OCI-LY3 (cell line): ENCODE data around the gene EPHA3.

Source experiments
- H2AFZ ChIP-seq: fragments of 200-600, 300-600 bp; shearing (Covaris generic); 2 replicates; pipeline ENCODE4 v1.6.0; 2014; ENCODE audit warnings: antibody characterized with exemption, low read depth, low read length
- H3K27ac ChIP-seq: fragments of 200-600, 300-600 bp; sonication (generic); 2 replicates; pipeline ENCODE4 v1.5.1; 2014; ENCODE audit warnings: mild to moderate bottlenecking, low read length, moderate library complexity, mixed read lengths
- H3K27me3 ChIP-seq: fragments of 200-600, 300-600 bp; sonication (generic); 2 replicates; pipeline ENCODE4 v1.6.1; 2014; ENCODE audit warnings: low read depth, low read length, mixed read lengths
- H3K36me3 ChIP-seq: fragments of 200-600, 300-600 bp; sonication (generic); replicated peaks from 2 replicates; pipeline ENCODE3; 2014; ENCODE audit warnings: low read depth, low read length, mixed read lengths
- H3K4me1 ChIP-seq: fragments of 300-600, 200-600 bp; sonication (generic); 2 replicates; pipeline ENCODE4 v1.6.1; 2014; ENCODE audit warnings: low read length, mixed read lengths
- H3K4me2 ChIP-seq: fragments of 200-600, 300-600 bp; sonication (generic); 2 replicates; pipeline ENCODE4 v1.6.1; 2014; ENCODE audit warnings: low read length, mixed read lengths
- H3K4me3 ChIP-seq: fragments of 300-600, 200-600 bp; sonication (generic); 2 replicates; pipeline ENCODE4 v1.5.1; 2014; ENCODE audit warnings: antibody characterized with exemption, mild to moderate bottlenecking, low read length, moderate library complexity
- H3K79me2 ChIP-seq: fragments of 300-600, 200-600 bp; shearing (Covaris generic); 2 replicates; pipeline ENCODE4 v1.6.1; 2014; ENCODE audit warnings: mild to moderate bottlenecking, low read length, mixed read lengths
- H3K9ac ChIP-seq: fragments of 300-600, 200-600 bp; shearing (Covaris generic); 2 replicates; pipeline ENCODE4 v1.6.0; 2014; ENCODE audit warnings: mild to moderate bottlenecking, low read length, moderate library complexity
- H3K9me3 ChIP-seq: fragments of 200-600, 300-600 bp; shearing (Covaris generic); 2 replicates; pipeline ENCODE4 v1.6.1; 2014; ENCODE audit warnings: low read length, mixed read lengths; ENCODE audit not compliant: insufficient read depth
- H4K20me1 ChIP-seq: fragments of 200-600, 300-600 bp; sonication (generic); 2 replicates; pipeline ENCODE4 v1.6.1; 2016; ENCODE audit warnings: low read length, mixed read lengths; ENCODE audit not compliant: insufficient read depth
- EZH2phosphoT487 ChIP-seq: fragments of 200-600 bp; shearing (Covaris generic); IDR thresholded peaks from 2 replicates; pipeline ENCODE4 v1.6.1; 2018; ENCODE audit warnings: antibody characterized with exemption, mixed run types, low read depth
- TF ChIP-seq, protein P1 (sequence below): fragments of 200-600, 300-600 bp; sonication (generic); IDR thresholded peaks from 2 replicates; pipeline ENCODE4 v1.5.1; 2014; ENCODE audit warnings: antibody characterized with exemption, low read length, low read depth

EPHA3 gene

DNA sequence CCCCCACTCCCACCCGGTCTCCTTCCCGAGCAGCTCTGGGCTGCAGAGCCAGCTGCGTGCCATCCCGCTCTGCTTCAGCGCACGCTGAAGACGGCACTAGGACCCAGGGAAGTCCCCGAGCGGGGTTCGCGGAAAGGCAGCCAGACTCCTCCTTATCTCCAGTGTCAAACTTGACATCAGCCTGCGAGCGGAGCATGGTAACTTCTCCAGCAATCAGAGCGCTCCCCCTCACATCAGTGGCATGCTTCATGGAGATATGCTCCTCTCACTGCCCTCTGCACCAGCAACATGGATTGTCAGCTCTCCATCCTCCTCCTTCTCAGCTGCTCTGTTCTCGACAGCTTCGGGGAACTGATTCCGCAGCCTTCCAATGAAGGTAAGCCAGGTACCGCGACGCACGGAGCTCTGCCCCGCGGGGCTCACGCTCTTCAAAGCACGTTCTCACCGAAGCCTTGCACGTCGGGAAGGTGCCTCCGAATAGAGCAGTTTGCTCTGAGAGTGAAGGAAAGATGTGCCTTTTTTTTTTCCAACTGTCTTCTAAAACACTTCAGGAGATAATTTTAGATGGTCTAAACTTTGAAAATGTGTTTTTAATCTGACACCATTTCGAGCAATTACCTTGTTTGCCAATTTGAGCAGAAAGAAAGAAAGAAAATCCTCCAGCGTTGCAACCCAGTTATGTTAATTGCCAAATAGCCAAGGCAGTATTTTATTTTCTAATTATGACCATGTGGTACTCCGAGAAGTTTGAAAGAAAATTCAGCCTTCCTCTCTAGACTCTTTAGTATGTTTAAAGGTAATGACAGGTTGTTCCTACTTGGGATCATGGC, at the start of gene EPHA3:
Gene EPHA3 (plus strand): TSS at position 161 of the 830 bp plus-strand sequence. CDS start 128 bp downstream, at position 289.
- H3K79me2 ChIP-seq, result no peaks in the 10 kb centered on the region
- H3K4me3 ChIP-seq, result no peak within 1 kb of the TSS
- no peak within 1 kb of the TSS for H2AFZ ChIP-seq
- no peak within 1 kb of the TSS for H3K9ac ChIP-seq
- H3K27me3 ChIP-seq, result no peaks in the 10 kb centered on the region
- H3K9me3 ChIP-seq, result no peaks in the 10 kb centered on the region
- H3K4me1 ChIP-seq, result peaks cover 3% of the 10 kb centered on the region; the same call in 1 of the 2 replicates
- no peak within 1 kb of the TSS for H3K27ac ChIP-seq
- H3K36me3 ChIP-seq, result no peaks in the 10 kb centered on the region
- no peak for TF ChIP-seq EZH2phosphoT487
- TF ChIP-seq, protein P1, sequence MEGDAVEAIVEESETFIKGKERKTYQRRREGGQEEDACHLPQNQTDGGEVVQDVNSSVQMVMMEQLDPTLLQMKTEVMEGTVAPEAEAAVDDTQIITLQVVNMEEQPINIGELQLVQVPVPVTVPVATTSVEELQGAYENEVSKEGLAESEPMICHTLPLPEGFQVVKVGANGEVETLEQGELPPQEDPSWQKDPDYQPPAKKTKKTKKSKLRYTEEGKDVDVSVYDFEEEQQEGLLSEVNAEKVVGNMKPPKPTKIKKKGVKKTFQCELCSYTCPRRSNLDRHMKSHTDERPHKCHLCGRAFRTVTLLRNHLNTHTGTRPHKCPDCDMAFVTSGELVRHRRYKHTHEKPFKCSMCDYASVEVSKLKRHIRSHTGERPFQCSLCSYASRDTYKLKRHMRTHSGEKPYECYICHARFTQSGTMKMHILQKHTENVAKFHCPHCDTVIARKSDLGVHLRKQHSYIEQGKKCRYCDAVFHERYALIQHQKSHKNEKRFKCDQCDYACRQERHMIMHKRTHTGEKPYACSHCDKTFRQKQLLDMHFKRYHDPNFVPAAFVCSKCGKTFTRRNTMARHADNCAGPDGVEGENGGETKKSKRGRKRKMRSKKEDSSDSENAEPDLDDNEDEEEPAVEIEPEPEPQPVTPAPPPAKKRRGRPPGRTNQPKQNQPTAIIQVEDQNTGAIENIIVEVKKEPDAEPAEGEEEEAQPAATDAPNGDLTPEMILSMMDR, result no peak
- H4K20me1 ChIP-seq, result no peaks in the 10 kb centered on the region
- H3K4me2 ChIP-seq, result no peak within 1 kb of the TSS

DNA sequence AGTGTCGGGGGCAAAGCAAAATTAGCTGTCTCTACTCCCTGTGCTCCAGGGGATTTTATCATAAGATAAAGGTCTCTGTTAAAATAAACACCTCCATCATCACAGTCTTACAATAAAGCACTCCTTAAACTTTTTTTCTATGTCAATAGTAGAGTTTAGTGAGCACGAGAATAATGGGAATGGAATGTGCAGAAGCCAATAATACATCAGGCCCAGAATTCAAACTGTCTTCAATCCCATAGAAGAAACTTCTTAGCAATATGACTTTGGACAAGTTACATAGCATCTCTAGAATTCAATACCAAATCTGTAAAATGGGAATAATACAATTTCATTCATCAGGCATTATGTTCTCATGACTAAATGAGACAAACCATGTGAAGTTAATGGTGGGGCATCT, 49.0 kb upstream of the EPHA3 start:
- Histone ChIP-seq H4K20me1 (no peaks in the 10 kb centered on the region), H3K79me2 (no peaks in the 10 kb centered on the region), H3K9ac (no peak overlapping the region), H3K27me3 (no peaks in the 10 kb centered on the region), H3K9me3 (no peaks in the 10 kb centered on the region; the same call in 1 of the 2 replicates), H3K4me2 (no peak overlapping the region), H3K27ac (no peak overlapping the region), H3K4me3 (no peak overlapping the region), H3K4me1 (no peaks in the 10 kb centered on the region), H2AFZ (peak overlapping the region; percentile 12; the same call in 1 of the 2 replicates), H3K36me3 (no peaks in the 10 kb centered on the region)
- TF ChIP-seq, protein P1, result no peak
- TF ChIP-seq EZH2phosphoT487, result no peak

DNA sequence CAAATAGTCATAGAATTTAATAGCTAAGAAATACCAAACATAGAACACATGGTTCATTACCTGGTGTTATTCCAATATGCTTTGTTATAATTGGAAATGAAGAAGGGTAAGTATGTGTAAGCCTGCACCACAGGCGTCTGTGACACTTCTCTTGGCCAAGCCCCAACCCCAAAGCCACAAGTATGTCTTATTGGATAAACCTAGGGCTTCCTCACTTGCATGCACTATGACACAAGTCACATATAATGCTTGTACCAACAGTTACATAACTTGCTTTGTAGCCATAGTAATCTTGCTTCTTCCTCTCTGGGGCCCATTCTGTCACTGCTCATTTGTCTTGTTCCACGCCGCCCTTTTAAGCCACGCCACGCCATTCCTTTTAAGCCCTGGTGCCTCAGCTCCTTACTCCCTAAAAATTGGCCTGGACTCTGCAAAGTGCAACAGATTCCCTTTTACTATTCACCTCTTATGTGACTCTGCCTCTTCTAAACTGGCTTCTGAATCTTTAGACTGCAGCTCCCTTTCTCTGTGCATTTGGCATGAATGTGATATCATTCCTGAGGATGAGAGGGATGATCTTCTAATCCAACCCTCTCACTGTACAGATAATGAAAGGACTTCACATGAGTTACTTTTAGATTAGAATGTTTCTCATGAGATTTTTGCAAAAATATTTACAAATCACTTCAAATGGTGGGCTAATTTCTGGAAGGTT, 48.1 kb upstream of the EPHA3 start:
- Histone ChIP-seq H3K9me3 (no peaks in the 10 kb centered on the region; the same call in 1 of the 2 replicates), H3K79me2 (no peaks in the 10 kb centered on the region), H3K27me3 (no peaks in the 10 kb centered on the region), H2AFZ (no peak overlapping the region), H3K4me3 (no peak overlapping the region), H3K4me2 (no peak overlapping the region), H3K36me3 (no peaks in the 10 kb centered on the region), H3K27ac (no peak overlapping the region), H4K20me1 (no peaks in the 10 kb centered on the region), H3K4me1 (no peaks in the 10 kb centered on the region), H3K9ac (no peak overlapping the region)
- TF ChIP-seq, protein P1, result no peak
- no peak for TF ChIP-seq EZH2phosphoT487

DNA sequence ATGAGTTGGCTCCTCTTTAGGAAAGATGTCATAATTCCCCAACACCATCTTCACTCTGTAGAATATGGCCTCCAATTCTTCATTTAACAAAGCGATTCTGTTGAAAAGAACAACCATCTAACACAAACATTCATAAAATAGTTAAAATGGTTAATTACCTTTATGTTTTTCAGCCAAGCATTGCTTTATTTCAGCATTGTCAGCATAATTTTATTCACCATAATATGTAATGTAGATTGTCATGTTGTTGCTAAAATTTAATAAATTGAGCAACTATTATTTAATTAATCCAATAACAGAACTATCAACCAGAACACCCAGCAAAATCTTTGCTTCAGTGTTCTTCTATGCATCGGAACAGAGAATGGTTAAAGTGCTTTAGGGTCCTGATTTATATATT, 46.2 kb upstream of the EPHA3 start:
- TF ChIP-seq EZH2phosphoT487, result no peak
- TF ChIP-seq, protein P1, result no peak
- Histone ChIP-seq H3K4me3 (no peak overlapping the region), H3K4me2 (no peak overlapping the region), H3K9me3 (no peaks in the 10 kb centered on the region; the same call in 1 of the 2 replicates), H3K36me3 (no peaks in the 10 kb centered on the region), H3K4me1 (no peaks in the 10 kb centered on the region), H3K27ac (no peak overlapping the region), H3K27me3 (no peaks in the 10 kb centered on the region), H3K9ac (no peak overlapping the region), H2AFZ (no peak overlapping the region), H3K79me2 (no peaks in the 10 kb centered on the region), H4K20me1 (no peaks in the 10 kb centered on the region)
